ENCODE measurements around the gene TRPC4AP.
"Not testable (repeated sequence)": the region's sequence is repeated elsewhere in the genome, so short reads cannot be mapped to it uniquely, and the experiment has no call there.

TRPC4AP gene

DNA sequence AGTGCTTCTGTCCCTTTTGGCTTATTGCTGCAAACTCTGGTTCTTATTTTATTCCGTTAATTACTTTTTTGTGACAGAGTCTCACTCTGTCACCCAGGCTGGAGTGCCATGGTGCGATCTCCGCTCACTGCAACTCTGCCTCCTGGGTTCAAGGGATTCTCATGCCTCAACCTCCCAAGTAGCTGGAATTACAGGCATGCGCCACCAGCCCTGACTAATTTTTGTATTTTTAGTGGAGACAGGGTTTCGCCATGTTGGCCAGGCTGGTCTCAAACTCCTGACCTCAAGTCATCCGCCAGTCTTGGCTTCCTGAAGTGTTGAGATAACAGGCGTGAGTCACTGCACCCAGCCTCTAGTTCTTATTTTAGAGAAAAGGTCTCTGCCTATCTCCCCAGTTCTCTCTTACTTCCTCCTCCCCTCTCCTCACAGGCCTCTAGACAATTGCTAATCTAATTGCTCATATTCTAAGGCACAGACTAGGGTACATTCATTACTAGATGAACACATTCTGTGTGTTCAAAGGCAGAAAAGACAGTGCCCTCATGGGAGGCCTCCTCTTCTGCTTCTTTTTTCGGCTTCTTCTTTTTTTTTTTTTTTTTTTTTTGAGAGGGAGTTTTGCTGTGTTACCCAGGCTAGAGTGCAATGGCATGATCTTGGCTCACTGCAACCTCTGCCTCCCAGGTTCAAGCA lies 27.6 kb upstream of the TRPC4AP start:
- Histone ChIP-seq H3K4me3 (ENCODE audit: low read depth, low read length) (no peak overlapping the region), H3K4me1 (no peaks in the 10 kb centered on the region), H3K27me3 (no peaks in the 10 kb centered on the region), H3K9me3 (no peaks in the 10 kb centered on the region), H3K36me3 (peaks cover 6% of the 10 kb centered on the region; the same call in 1 of the 2 replicates)
- no peak for DNase-seq
- TF ChIP-seq, protein P1, sequence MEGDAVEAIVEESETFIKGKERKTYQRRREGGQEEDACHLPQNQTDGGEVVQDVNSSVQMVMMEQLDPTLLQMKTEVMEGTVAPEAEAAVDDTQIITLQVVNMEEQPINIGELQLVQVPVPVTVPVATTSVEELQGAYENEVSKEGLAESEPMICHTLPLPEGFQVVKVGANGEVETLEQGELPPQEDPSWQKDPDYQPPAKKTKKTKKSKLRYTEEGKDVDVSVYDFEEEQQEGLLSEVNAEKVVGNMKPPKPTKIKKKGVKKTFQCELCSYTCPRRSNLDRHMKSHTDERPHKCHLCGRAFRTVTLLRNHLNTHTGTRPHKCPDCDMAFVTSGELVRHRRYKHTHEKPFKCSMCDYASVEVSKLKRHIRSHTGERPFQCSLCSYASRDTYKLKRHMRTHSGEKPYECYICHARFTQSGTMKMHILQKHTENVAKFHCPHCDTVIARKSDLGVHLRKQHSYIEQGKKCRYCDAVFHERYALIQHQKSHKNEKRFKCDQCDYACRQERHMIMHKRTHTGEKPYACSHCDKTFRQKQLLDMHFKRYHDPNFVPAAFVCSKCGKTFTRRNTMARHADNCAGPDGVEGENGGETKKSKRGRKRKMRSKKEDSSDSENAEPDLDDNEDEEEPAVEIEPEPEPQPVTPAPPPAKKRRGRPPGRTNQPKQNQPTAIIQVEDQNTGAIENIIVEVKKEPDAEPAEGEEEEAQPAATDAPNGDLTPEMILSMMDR (IDR thresholded peaks at IDR 0.05; ENCODE audit: low read depth, low read length) = no peak

DNA sequence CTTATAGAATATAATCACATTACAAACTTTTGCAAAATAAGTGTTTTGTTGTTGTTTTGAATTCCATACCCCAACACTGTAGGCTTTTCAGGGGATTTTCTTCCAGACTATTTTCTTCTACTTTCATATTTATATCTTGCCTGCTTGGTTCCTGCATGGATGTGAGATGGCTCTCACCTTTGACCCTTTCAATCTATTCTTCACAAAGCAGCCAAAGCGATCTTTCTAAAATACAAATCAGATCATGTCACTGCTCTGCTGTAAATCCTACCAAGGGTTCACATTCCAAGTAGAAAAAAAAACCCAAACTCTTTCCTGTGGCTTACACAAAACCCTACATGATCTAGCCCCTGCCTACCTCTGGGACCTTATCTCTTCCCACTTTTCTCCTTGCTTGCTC lies 25.0 kb upstream of the TRPC4AP start:
- H3K4me3 ChIP-seq (ENCODE audit: low read depth, low read length) = no peak overlapping the region
- H3K9me3 ChIP-seq = no peaks in the 10 kb centered on the region
- H3K36me3 ChIP-seq = peaks cover under 1% of the 10 kb centered on the region; the same call in 1 of the 2 replicates
- H3K27me3 ChIP-seq = no peaks in the 10 kb centered on the region
- DNase-seq = no peak
- no peaks in the 10 kb centered on the region for H3K4me1 ChIP-seq
- TF ChIP-seq, protein P1 (IDR thresholded peaks at IDR 0.05; ENCODE audit: low read depth, low read length) = no peak

DNA sequence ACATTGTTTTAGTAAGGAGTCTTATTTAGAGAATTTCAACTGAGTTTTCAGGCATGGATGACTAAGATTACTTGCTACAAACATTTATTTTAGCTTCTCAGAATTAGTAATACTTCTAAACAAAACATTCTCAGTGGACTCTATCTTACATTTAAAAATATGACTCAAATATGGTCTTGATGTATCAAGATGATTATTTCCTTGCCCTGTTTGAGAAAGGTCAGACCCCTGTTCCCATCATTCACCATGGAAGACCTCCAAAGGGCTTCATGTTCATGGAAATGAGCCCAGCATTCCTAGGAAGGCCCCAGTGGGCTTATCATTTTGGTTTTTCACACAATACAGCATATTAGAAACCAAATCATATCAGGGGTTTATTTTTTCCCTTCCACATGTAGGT lies 24.6 kb upstream of the TRPC4AP start:
- no peaks in the 10 kb centered on the region; the same call in 1 of the 2 replicates for H3K36me3 ChIP-seq
- no peaks in the 10 kb centered on the region for H3K4me1 ChIP-seq
- no peaks in the 10 kb centered on the region for H3K9me3 ChIP-seq
- no peaks in the 10 kb centered on the region for H3K27me3 ChIP-seq
- no peak for DNase-seq
- H3K4me3 ChIP-seq (ENCODE audit: low read depth, low read length) = no peak overlapping the region
- TF ChIP-seq, protein P1 (IDR thresholded peaks at IDR 0.05; ENCODE audit: low read depth, low read length) = no peak

DNA sequence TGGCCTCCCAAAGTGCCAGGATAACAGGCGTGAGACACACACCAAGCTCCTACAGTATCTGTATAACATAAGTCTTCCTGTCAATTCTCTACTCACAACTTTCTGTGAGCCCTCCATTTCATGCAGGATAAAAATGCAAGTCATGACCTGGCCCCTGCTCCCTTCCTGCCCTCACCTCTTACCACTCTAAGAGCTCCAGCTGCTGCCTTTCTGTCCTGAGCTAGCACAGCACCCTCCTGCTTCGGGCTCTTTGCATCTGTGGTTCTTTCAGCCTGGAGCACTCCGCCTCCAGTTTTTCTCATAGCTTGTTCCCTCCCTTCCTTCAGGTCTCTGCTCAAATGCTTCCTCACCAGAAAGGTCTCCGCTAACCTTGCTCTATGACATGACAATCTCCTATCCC lies 23.7 kb upstream of the TRPC4AP start:
- no peaks in the 10 kb centered on the region for H3K27me3 ChIP-seq
- H3K36me3 ChIP-seq = no peaks in the 10 kb centered on the region; the same call in 1 of the 2 replicates
- no peak overlapping the region for H3K4me3 ChIP-seq (ENCODE audit: low read depth, low read length)
- TF ChIP-seq, protein P1 (IDR thresholded peaks at IDR 0.05; ENCODE audit: low read depth, low read length) = no peak
- no peak for DNase-seq
- H3K9me3 ChIP-seq = no peaks in the 10 kb centered on the region
- no peaks in the 10 kb centered on the region for H3K4me1 ChIP-seq

DNA sequence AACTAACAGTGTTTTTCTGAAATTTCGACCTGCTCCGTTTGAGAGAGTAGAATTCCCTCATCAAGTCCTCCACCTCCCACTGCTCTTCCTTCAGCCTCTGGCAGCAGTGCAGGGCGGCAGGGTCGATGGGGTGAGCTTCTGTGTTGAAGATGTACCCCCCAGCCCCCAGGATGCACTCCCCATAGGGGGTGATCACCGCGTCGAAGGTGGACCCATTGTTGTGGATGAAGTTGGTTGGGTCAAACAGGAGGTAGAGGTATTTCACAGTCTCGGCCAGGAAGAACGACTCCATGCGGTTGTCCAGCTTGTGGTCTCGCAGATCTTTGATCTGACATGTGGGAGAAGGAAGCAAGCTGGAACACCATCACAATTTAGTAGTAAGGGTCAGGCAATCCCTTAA lies 23.0 kb upstream of the TRPC4AP start:
- Histone ChIP-seq H3K27me3 (no peaks in the 10 kb centered on the region), H3K4me1 (no peaks in the 10 kb centered on the region), H3K36me3 (no peaks in the 10 kb centered on the region; the same call in 1 of the 2 replicates), H3K4me3 (ENCODE audit: low read depth, low read length) (no peak overlapping the region), H3K9me3 (no peaks in the 10 kb centered on the region)
- no peak for DNase-seq
- TF ChIP-seq, protein P1 (IDR thresholded peaks at IDR 0.05; ENCODE audit: low read depth, low read length) = no peak

DNA sequence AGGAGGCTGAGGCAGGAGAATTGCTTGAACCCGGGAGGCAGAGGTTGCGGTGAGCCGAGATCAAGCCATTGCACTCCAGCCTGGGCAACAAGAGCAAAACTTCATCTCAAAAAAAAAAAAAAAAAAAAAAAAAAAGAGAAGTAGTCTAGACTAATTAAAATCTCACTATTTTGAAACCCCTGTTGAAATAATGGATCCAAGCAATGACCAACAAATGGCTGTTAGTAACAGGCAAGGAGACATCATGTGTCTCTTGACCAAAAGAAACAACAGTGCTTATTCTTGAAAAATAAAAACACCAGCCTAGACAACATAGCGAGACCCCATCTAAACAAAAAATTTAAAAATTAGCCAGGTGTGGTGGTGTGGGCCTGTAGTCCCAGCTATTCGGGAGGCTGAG lies 19.7 kb upstream of the TRPC4AP start:
- not testable (repeated sequence) for H3K4me3 ChIP-seq (ENCODE audit: low read depth, low read length); H3K9me3 ChIP-seq; H3K4me1 ChIP-seq; H3K27me3 ChIP-seq; H3K36me3 ChIP-seq; DNase-seq

Measured in BE2C (cell line).